PC-3 (cell line): ENCODE results near the gene LSP1. TPM values are rescaled to one million over a fixed set of nuclear protein-coding genes. Genes with fewer than 3 reads are reported as not detected.
"Not testable (repeated sequence)": the region's sequence is repeated elsewhere in the genome, so short reads cannot be mapped to it uniquely, and the experiment has no call there.

Experiments
- ATAC-seq: fragments of 200-7000 bp; cut with Tn5 transposase; 2 replicates; pipeline ENCODE4 v1.9.1; 2020; ENCODE audit warnings: mild to moderate bottlenecking, moderate library complexity
- BruUV-seq: library from RNA; stranded (reverse); fragments of 400-500 nt; replicated peaks from 2 replicates; lab custom pipeline; 2021; lab: Mats Ljungman, UMichigan
- CTCF ChIA-PET: fragments of 300-600 bp; sonication (Branson Sonifier 250); formaldehyde crosslinking; loops from one replicate; lab custom pipeline; 2022; ENCODE audit warnings: antibody characterized with exemption; lab: Charles Lee
- POLR2A ChIA-PET: fragments of 300-600 bp; sonication (Branson Sonifier 250); formaldehyde crosslinking; loops from one replicate; lab custom pipeline; 2022; ENCODE audit warnings: antibody characterized with exemption; ENCODE audit not compliant: unreplicated experiment; lab: Charles Lee
- DNase-seq: peaks from one replicate; pipeline ENCODE4 v3.0.0-alpha.2; 2015
- H2AFZ ChIP-seq: fragments of 300-600 bp; sonication (generic); 2 replicates; pipeline ENCODE4 v1.6.0; 2016; ENCODE audit warnings: antibody characterized with exemption, low read length
- H3F3A ChIP-seq: fragments of 300-600 bp; sonication (generic); one replicate; pipeline ENCODE4 v1.6.0; 2017; ENCODE audit warnings: antibody characterized with exemption, low read length, control low read depth, mild to moderate bottlenecking; ENCODE audit not compliant: unreplicated experiment
- H3K27ac ChIP-seq: fragments of 300-600 bp; sonication (generic); 2 replicates; pipeline ENCODE4 v1.5.1; 2016; ENCODE audit warnings: mild to moderate bottlenecking, low read length
- H3K27me3 ChIP-seq: fragments of 300-600 bp; sonication (generic); 2 replicates; pipeline ENCODE4 v1.6.1; 2016; ENCODE audit warnings: low read length, mixed read lengths
- H3K36me3 ChIP-seq: fragments of 300-600 bp; sonication (generic); 2 replicates; pipeline ENCODE4 v1.6.1; 2016; ENCODE audit warnings: low read depth, mixed run types, low read length, mixed read lengths
- H3K4me1 ChIP-seq: fragments of 300-600 bp; sonication (generic); 2 replicates; pipeline ENCODE4 v1.5.1; 2016; ENCODE audit warnings: low read length; ENCODE audit not compliant: insufficient read depth
- H3K4me2 ChIP-seq: fragments of 300-600 bp; sonication (generic); 2 replicates; pipeline ENCODE4 v1.6.0; 2016; ENCODE audit warnings: low read length
- H3K4me3 ChIP-seq: fragments of 300-600 bp; sonication (generic); 2 replicates; pipeline ENCODE4 v1.5.1; 2016; ENCODE audit warnings: mild to moderate bottlenecking, low read length, mixed read lengths
- H3K79me2 ChIP-seq: fragments of 300-600 bp; sonication (generic); 2 replicates; pipeline ENCODE4 v1.6.1; 2017; ENCODE audit warnings: low read length, mixed read lengths
- H3K9ac ChIP-seq: fragments of 300-600 bp; sonication (generic); 2 replicates; pipeline ENCODE4 v1.6.0; 2016; ENCODE audit warnings: mild to moderate bottlenecking, low read length
- H3K9me2 ChIP-seq: fragments of 300-600 bp; sonication (generic); replicated peaks from 2 replicates; pipeline ENCODE4 v1.6.1; 2016; ENCODE audit warnings: mixed run types, low read length, mixed read lengths
- H3K9me3 ChIP-seq: fragments of 300-600 bp; sonication (generic); 2 replicates; pipeline ENCODE4 v1.6.1; 2016; ENCODE audit warnings: low read length, mixed read lengths
- H4K20me1 ChIP-seq: fragments of 300-600 bp; sonication (generic); 2 replicates; pipeline ENCODE4 v1.6.1; 2016; ENCODE audit warnings: low read length, mixed read lengths
- EZH2 ChIP-seq: fragments of 300-600 bp; sonication (generic); IDR thresholded peaks from one replicate; pipeline ENCODE4 v1.6.1; 2017; ENCODE audit warnings: antibody characterized with exemption, mild to moderate bottlenecking, low read length; ENCODE audit not compliant: unreplicated experiment
- EZH2phosphoT487 ChIP-seq: fragments of 300-600 bp; sonication (generic); IDR thresholded peaks from 2 replicates; pipeline ENCODE4 v1.6.1; 2018; ENCODE audit warnings: mild to moderate bottlenecking, antibody characterized with exemption, low read length, borderline replicate concordance
- intact Hi-C: fragments of 100-400 bp; cut with micrococcal nuclease; formaldehyde crosslinking; loops from 2 replicates; pipeline ENCODE4 v1.9.0; 2023
- total RNA-seq: library from RNA; depleted of rRNA; stranded (reverse); fragments of >200 nt; gene quantifications from 2 replicates; pipeline ENCODE4 v1.2.3, GENCODE V29; 2014
- TF ChIP-seq, protein P1 (sequence below): fragments of 300-600 bp; sonication (generic); conservative IDR thresholded peaks from 2 replicates; pipeline ENCODE4 v1.5.1; 2017; ENCODE audit warnings: antibody characterized with exemption, low read depth, mild to moderate bottlenecking, low read length

Gene LSP1
- total RNA-seq, 1 experiment from 2014 or later = not detected

DNA sequence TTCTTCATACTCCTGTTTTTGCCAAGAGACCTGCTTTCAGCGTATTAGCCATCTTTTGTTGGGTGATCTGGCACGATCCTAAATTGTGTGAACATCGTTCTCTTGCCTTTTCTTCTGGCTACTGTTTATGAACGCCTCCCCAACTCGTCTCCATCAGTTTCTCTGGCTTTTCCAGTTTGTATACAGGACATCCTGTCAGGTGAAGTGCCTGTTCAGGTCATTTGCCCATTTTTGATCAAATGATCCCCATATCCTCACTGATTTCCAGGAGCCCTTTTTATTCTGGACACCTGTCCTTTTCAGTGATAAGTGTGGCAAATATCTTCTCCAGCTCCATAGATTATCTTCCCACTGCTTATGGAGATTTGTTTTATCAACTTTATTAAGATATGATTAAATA, 40.6 kb upstream of the LSP1 start:
- no peaks in the 10 kb centered on the region for H3K79me2 ChIP-seq
- H3K36me3 ChIP-seq = no peaks in the 10 kb centered on the region
- no peaks in the 10 kb centered on the region for H4K20me1 ChIP-seq
- H3K27ac ChIP-seq = no peak overlapping the region
- TF ChIP-seq EZH2 (no peak), EZH2phosphoT487 (no peak)
- TF ChIP-seq, protein P1, sequence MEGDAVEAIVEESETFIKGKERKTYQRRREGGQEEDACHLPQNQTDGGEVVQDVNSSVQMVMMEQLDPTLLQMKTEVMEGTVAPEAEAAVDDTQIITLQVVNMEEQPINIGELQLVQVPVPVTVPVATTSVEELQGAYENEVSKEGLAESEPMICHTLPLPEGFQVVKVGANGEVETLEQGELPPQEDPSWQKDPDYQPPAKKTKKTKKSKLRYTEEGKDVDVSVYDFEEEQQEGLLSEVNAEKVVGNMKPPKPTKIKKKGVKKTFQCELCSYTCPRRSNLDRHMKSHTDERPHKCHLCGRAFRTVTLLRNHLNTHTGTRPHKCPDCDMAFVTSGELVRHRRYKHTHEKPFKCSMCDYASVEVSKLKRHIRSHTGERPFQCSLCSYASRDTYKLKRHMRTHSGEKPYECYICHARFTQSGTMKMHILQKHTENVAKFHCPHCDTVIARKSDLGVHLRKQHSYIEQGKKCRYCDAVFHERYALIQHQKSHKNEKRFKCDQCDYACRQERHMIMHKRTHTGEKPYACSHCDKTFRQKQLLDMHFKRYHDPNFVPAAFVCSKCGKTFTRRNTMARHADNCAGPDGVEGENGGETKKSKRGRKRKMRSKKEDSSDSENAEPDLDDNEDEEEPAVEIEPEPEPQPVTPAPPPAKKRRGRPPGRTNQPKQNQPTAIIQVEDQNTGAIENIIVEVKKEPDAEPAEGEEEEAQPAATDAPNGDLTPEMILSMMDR = no peak
- no peak overlapping the region for H3K4me2 ChIP-seq
- no peaks in the 10 kb centered on the region for H3K9me2 ChIP-seq
- no peak for DNase-seq
- POLR2A ChIA-PET = no interaction called here
- intact Hi-C loops = no loop called here
- CTCF ChIA-PET = no interaction called here
- H2AFZ ChIP-seq = no peak overlapping the region
- no peak for ATAC-seq
- no peak overlapping the region for H3K9ac ChIP-seq
- no peaks in the 10 kb centered on the region for H3F3A ChIP-seq
- no peaks in the 10 kb centered on the region for H3K9me3 ChIP-seq
- no peaks in the 10 kb centered on the region for H3K27me3 ChIP-seq
- H3K4me1 ChIP-seq = no peaks in the 10 kb centered on the region
- H3K4me3 ChIP-seq = no peak overlapping the region
- BruUV-seq = no TSS peak

DNA sequence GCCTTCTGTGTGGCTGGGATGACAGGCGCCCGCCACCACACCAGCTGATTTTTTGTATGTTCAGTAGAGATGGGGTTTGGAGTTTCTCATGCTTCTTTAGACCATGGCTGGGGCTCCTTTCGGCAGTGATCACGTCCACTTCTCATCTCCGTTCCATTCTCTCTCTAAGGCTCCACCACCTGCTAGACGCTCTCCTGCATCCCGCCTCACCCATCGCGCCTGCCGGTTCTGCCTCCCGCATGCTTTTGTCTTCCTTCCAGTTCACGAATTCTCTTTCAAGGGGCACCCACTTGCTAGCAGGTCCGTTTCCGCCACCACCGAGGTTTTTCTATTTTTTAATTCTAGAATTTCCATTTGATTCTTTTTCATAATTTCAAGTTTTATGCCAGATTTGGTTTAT, 40.1 kb upstream of the LSP1 start:
- intact Hi-C loops = no loop called here
- Histone ChIP-seq H3K4me2 (no peak overlapping the region), H3K36me3 (no peaks in the 10 kb centered on the region), H2AFZ (no peak overlapping the region), H3K9me2 (no peaks in the 10 kb centered on the region), H3K27me3 (no peaks in the 10 kb centered on the region), H3K79me2 (no peaks in the 10 kb centered on the region), H3K9ac (no peak overlapping the region), H4K20me1 (no peaks in the 10 kb centered on the region), H3K4me3 (no peak overlapping the region), H3K4me1 (no peaks in the 10 kb centered on the region), H3K27ac (no peak overlapping the region), H3F3A (no peaks in the 10 kb centered on the region), H3K9me3 (no peaks in the 10 kb centered on the region)
- no TSS peak for BruUV-seq
- ATAC-seq (no peak), DNase-seq (no peak)
- POLR2A ChIA-PET = no interaction called here
- TF ChIP-seq EZH2phosphoT487 (no peak), EZH2 (no peak)
- TF ChIP-seq, protein P1 = no peak
- CTCF ChIA-PET = no interaction called here

- H3K27me3 ChIP-seq, H3K9ac ChIP-seq, H3F3A ChIP-seq, H4K20me1 ChIP-seq, CTCF ChIA-PET, H3K4me1 ChIP-seq, H3K9me2 ChIP-seq, DNase-seq, intact Hi-C loops, H3K9me3 ChIP-seq, H2AFZ ChIP-seq, ATAC-seq, H3K36me3 ChIP-seq, POLR2A ChIA-PET, H3K27ac ChIP-seq, H3K79me2 ChIP-seq, H3K4me2 ChIP-seq, H3K4me3 ChIP-seq, BruUV-seq: not testable (repeated sequence)
Measured at GRCh38 chr11:1813356-1813755, 39.5 kb upstream of the LSP1 start.
